K562 (cell line): ENCODE data around the gene RBM18. TPM values are rescaled to one million over a fixed set of nuclear protein-coding genes. Genes with fewer than 3 reads are reported as not detected.
A peak's percentile ranks its signal among the peaks of the same experiment; 100 is the strongest.

ENCODE experiments used
- ATAC-seq: fragments of 200-7000 bp; cut with Tn5 transposase; 3 replicates; pipeline ENCODE4 v1.9.1; 2020; ENCODE audit warnings: moderate library complexity
- BruUV-seq: library from RNA; stranded (reverse); fragments of 400-500 nt; replicated peaks from 2 replicates; lab custom pipeline; 2021; lab: Mats Ljungman, UMichigan
- CTCF ChIA-PET: fragments of 300-600 bp; formaldehyde crosslinking; extraction: SDS; loops from one replicate; lab custom pipeline; 2021; ENCODE audit warnings: low intra/inter-chr PET ratio; lab: Yijun Ruan, JAX
- POLR2A ChIA-PET: fragments of 300-600, 350-650 bp; sonication (Branson Sonifier 250); formaldehyde crosslinking; extraction: SDS; loops from one replicate; lab custom pipeline; 2021; ENCODE audit warnings: antibody characterized with exemption, inconsistent platforms; lab: Yijun Ruan, JAX
- DNase-seq, 4 experiments: peaks; one replicate each; pipeline versions ENCODE4 v3.0.0 to v3.0.0-alpha.2; 2011 to 2018; ENCODE audit warnings: low spot score in 3 of 4, mixed read lengths in 3 of 4; ENCODE audit errors: extremely low read depth in 1 of 4
- FAIRE-seq: peaks from 2 replicates; lab custom pipeline; 2011; peaks lifted over from hg19 to GRCh38; lab: Jason Lieb, UNC
- H2AFZ ChIP-seq: 2 replicates; pipeline ENCODE4 v1.6.0; 2011; ENCODE audit warnings: low read depth, low read length, control low read depth, inconsistent platforms
- H3K27ac ChIP-seq: fragments of 200-600 bp; 3 replicates; pipeline ENCODE4 v1.8.0; 2011; ENCODE audit warnings: low read depth, mild to moderate bottlenecking, control low read depth, inconsistent platforms, low read length, moderate library complexity, mixed read lengths; ENCODE audit errors: extremely low read depth
- H3K27me3 ChIP-seq, 2 experiments: fragments of 300-600 bp in 1 of 2; 2 replicates in 1 of 2; 3 replicates in 1 of 2; pipeline versions ENCODE4 v1.6.0 to v1.8.0; 2011; ENCODE audit warnings: inconsistent platforms in 2 of 2, low read length in 2 of 2, mild to moderate bottlenecking in 1 of 2, mixed read lengths in 1 of 2, moderate library complexity in 1 of 2; ENCODE audit not compliant: control insufficient read depth in 2 of 2, insufficient read depth in 2 of 2
- H3K36me3 ChIP-seq: fragments of 300-600 bp; 3 replicates; pipeline ENCODE4 v1.8.0; 2011; ENCODE audit warnings: mild to moderate bottlenecking, low read length, inconsistent platforms; ENCODE audit not compliant: control insufficient read depth, insufficient read depth
- H3K4me1 ChIP-seq, 2 experiments: fragments of 200-600 bp in 1 of 2; replicated peaks in 1 of 2; 2 replicates in 1 of 2; 3 replicates in 1 of 2; pipeline versions ENCODE4 v1.5.1 to v1.8.0; 2011; ENCODE audit warnings: inconsistent platforms in 2 of 2, low read length in 2 of 2, mild to moderate bottlenecking in 1 of 2, mixed read lengths in 1 of 2, moderate library complexity in 1 of 2; ENCODE audit not compliant: control insufficient read depth in 2 of 2, insufficient read depth in 2 of 2
- H3K4me2 ChIP-seq: 2 replicates; pipeline ENCODE4 v1.6.1; 2011; ENCODE audit warnings: low read length, control low read depth, inconsistent platforms, mixed read lengths; ENCODE audit not compliant: insufficient read depth
- H3K4me3 ChIP-seq: fragments of 200-600 bp; sonication (generic), shearing (Covaris generic); 2 replicates; pipeline ENCODE4 v1.5.1; 2016; ENCODE audit warnings: control low read depth, inconsistent platforms
- H3K79me2 ChIP-seq: fragments of 200-600 bp; 3 replicates; pipeline ENCODE4 v1.8.0; 2011; ENCODE audit warnings: low read length, inconsistent platforms; ENCODE audit not compliant: control insufficient read depth, insufficient read depth
- H3K9ac ChIP-seq, 2 experiments: 2 replicates each; pipeline versions ENCODE4 v1.6.0 to v1.6.1; 2011; ENCODE audit warnings: low read depth in 2 of 2, low read length in 2 of 2, control low read depth in 1 of 2, inconsistent platforms in 1 of 2, mild to moderate bottlenecking in 1 of 2, mixed read lengths in 1 of 2; ENCODE audit not compliant: insufficient read depth in 1 of 2
- H3K9me1 ChIP-seq: one replicate; pipeline ENCODE4 v1.6.0; 2011; ENCODE audit warnings: inconsistent platforms, mild to moderate bottlenecking, low read length, moderate library complexity; ENCODE audit not compliant: control insufficient read depth, insufficient read depth
- H3K9me3 ChIP-seq: replicated peaks from 2 replicates; pipeline ENCODE4 v1.5.1; 2011; ENCODE audit warnings: low read depth, low read length, inconsistent platforms; ENCODE audit not compliant: control insufficient read depth, insufficient read depth
- H4K20me1 ChIP-seq: replicated peaks from 2 replicates; pipeline ENCODE4 v1.6.1; 2011; ENCODE audit warnings: low read length, inconsistent platforms, mixed read lengths; ENCODE audit not compliant: control insufficient read depth, insufficient read depth
- PPARD ChIP-seq: fragments of 250-450 bp; sonication (Bioruptor Pico); IDR thresholded peaks from 2 replicates; pipeline ENCODE4 v1.8.0; 2022; ENCODE audit warnings: inconsistent platforms, mild to moderate bottlenecking, moderate library complexity
- PRDM10 ChIP-seq: fragments of 450-650 bp; IDR thresholded peaks from 2 replicates; pipeline ENCODE4 v1.6.1; 2018; ENCODE audit not compliant: partially characterized antibody
- TAF15 ChIP-seq: fragments of 200-400 bp; formaldehyde crosslinking; IDR thresholded peaks from 2 replicates; pipeline ENCODE4 v1.6.1; 2017; ENCODE audit warnings: mild to moderate bottlenecking, low read depth, low read length, moderate library complexity
- TARDBP ChIP-seq: fragments of 450-650 bp; IDR thresholded peaks from 2 replicates; pipeline ENCODE4 v1.6.1; 2016
- ZNF431 ChIP-seq: sonication (generic); formaldehyde crosslinking; IDR thresholded peaks from 2 replicates; pipeline ENCODE4 v1.8.0; 2022; ENCODE audit warnings: mild to moderate bottlenecking, missing genetic modification reagents
- WGBS: fragments of 100-300 bp; shearing (Covaris generic); methylation state at CpG from one replicate; pipeline ENCODE4 v1.1.6; 2016; ENCODE audit warnings: low coverage, mixed read lengths; ENCODE audit not compliant: insufficient coverage; ENCODE audit errors: missing lambda C conversion rate; 5-methylcytosine and 5-hydroxymethylcytosine counted together
- in situ Hi-C: fragments of 300-500 bp; cut with MboI; formaldehyde crosslinking; loops from 4 replicates; pipeline ENCODE4 v1.15.0; 2018; ENCODE audit warnings: inconsistent platforms, mixed read lengths
- intact Hi-C: fragments of 100-400 bp; cut with micrococcal nuclease; formaldehyde crosslinking; loops from 2 replicates; pipeline ENCODE4 v1.14.2; 2022
- polyA plus RNA-seq, 8 experiments: library from polyadenylated mRNA; depleted of rRNA in 4 of 8; stranded (reverse) in 5 of 8; unstranded in 3 of 8; fragments of >200 nt; fragmentation: Nextera tagmentation in 2 of 8; fragmentation: Illumina TruSeq in 1 of 8; extraction: Ambion mirVana in 2 of 8; extraction: Trizol in 1 of 8; gene quantifications; 2 replicates each; pipeline versions ENCODE4 v1.2.1 to v1.2.3, GENCODE V29; 2011 to 2014; ENCODE audit warnings: inconsistent platforms in 1 of 8, missing spikeins in 1 of 8
- total RNA-seq, 7 experiments: library from RNA; depleted of rRNA in 6 of 7; stranded (reverse); fragments of >200 nt in 6 of 7; fragmentation: Illumina TruSeq in 2 of 7; extraction: Trizol in 2 of 7; gene quantifications; 2 replicates each; pipeline versions ENCODE4 v1.2.1 to v1.2.3, GENCODE V29; 2011 to 2021; ENCODE audit warnings: low replicate concordance in 1 of 7

RBM18 gene
- total and polyA plus RNA-seq, 9 of the 15 experiments (the other 6 are each of a cell fraction or from before 2014, with no cell fraction given): 7.9 to 86.3 (median 34.0) TPM

- intact Hi-C loops (no loop called here), in situ Hi-C loops (no loop called here)
- Histone ChIP-seq H3K4me1 (peaks cover 0 to 6% of the 10 kb centered on the region in 2 experiments; a peak in 2 of 5 replicates), H3K9me3 (no peaks in the 10 kb centered on the region), H3K79me2 (no peaks in the 10 kb centered on the region), H3K4me3 (no peak overlapping the region), H4K20me1 (no peaks in the 10 kb centered on the region), H3K9ac (peak overlapping the region in 1 of 2 experiments; percentile 45; a peak in 1 of 4 replicates), H2AFZ (no peak overlapping the region), H3K9me1 (peaks cover 2% of the 10 kb centered on the region), H3K27me3 (no peaks in the 10 kb centered on the region), H3K27ac (no peak overlapping the region), H3K4me2 (no peak overlapping the region), H3K36me3 (no peaks in the 10 kb centered on the region)
- no peak for TF ChIP-seq PPARD (CRISPR knock-in tag)
- TF ChIP-seq TAF15: no peak
- no peak for TF ChIP-seq TARDBP
- ATAC-seq (no peak), DNase-seq (no peak), FAIRE-seq (no peak)
- CTCF ChIA-PET: interaction anchor here (0.7 kb wide), 1 partner anchor 1637 kb away, joined by 3 read pairs; no protein-coding TSS in a partner anchor
- 50% methylated on average over 6 of the region's 6 CpGs for WGBS
- BruUV-seq: no TSS peak
- POLR2A ChIA-PET: no interaction called here
Measured at GRCh38 chr9:122193651-122194050, 71.0 kb downstream of the RBM18 start.

DNA sequence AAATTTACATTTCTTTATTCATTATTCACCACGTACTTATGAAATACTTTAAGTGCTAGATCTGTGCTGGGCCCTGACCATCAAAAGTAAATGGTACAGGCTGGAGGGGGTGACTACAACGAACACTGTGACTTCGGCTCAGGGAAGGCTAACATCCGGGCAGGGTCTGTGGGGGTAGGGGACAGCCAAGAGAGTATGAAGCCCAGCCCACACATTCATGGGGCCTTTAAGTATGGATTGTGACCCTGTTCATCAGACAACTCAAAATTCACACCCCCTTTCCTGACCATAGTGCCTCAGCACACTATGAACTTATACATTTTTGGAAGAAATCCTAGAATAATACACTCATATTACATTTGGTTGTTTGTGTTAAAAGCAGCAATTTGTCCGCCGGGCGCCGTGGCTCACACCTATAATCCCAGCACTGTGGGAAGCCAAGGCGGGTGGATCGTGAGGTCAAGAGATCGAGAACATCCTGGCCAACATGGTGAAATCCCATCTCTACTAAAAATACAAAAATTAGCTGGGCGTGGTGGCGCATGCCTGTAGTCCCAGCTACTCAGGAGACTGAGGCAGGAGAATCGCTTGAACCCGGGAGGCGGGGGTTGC, 71.6 kb downstream of the RBM18 start:
- H3K9ac ChIP-seq: no peak overlapping the region
- peaks cover 0 to 6% of the 10 kb centered on the region in 2 experiments; a peak in 2 of 5 replicates for H3K4me1 ChIP-seq
- ChIA-PET CTCF (no interaction called here), POLR2A (interaction anchor here (1.0 to 1.1 kb wide), 2 partner anchors 12 to 92 kb away, joined by 3 read pairs; no protein-coding TSS in a partner anchor)
- WGBS: 75% methylated on average over 14 of the region's 16 CpGs
- intact Hi-C loops (no loop called here), in situ Hi-C loops (no loop called here)
- no peak overlapping the region for H3K4me2 ChIP-seq
- H3K27me3 ChIP-seq: no peaks in the 10 kb centered on the region
- no peak overlapping the region for H3K27ac ChIP-seq
- H3K4me3 ChIP-seq: no peak overlapping the region
- ATAC-seq (no peak), DNase-seq (no peak), FAIRE-seq (no peak)
- H3K9me1 ChIP-seq: peaks cover 2% of the 10 kb centered on the region
- BruUV-seq: no TSS peak
- no peak overlapping the region for H2AFZ ChIP-seq
- no peaks in the 10 kb centered on the region for H3K36me3 ChIP-seq
- TF ChIP-seq PRDM10 (peak; percentile 80), ZNF431 (CRISPR knock-in tag) (no peak)
- H3K79me2 ChIP-seq: no peaks in the 10 kb centered on the region
- no peaks in the 10 kb centered on the region for H4K20me1 ChIP-seq
- no peaks in the 10 kb centered on the region for H3K9me3 ChIP-seq
